WI38 (cell line): ENCODE measurements around the gene RNF17.

ENCODE experiments used
- H3K4me3 ChIP-seq: 2 replicates; pipeline ENCODE4 v1.5.1; 2011; ENCODE audit warnings: low read depth, mild to moderate bottlenecking, control low read depth, low read length
- CTCF ChIP-seq: IDR thresholded peaks from 2 replicates; pipeline ENCODE4 v1.5.1; 2012; ENCODE audit warnings: low read depth, mild to moderate bottlenecking, control low read depth, low read length

Gene RNF17

GRCh38 chr13:24897293-24897692, 133.3 kb downstream of the RNF17 start:
- no peak for TF ChIP-seq CTCF
- no peak overlapping the region for H3K4me3 ChIP-seq

- TF ChIP-seq CTCF, result no peak
- no peak overlapping the region for H3K4me3 ChIP-seq
These were observed 135.6 kb downstream of the RNF17 start for GRCh38 chr13:24899601-24900000.

- no peak overlapping the region for H3K4me3 ChIP-seq
- no peak for TF ChIP-seq CTCF
These were observed 136.5 kb downstream of the RNF17 start for GRCh38 chr13:24900507-24900906.

DNA sequence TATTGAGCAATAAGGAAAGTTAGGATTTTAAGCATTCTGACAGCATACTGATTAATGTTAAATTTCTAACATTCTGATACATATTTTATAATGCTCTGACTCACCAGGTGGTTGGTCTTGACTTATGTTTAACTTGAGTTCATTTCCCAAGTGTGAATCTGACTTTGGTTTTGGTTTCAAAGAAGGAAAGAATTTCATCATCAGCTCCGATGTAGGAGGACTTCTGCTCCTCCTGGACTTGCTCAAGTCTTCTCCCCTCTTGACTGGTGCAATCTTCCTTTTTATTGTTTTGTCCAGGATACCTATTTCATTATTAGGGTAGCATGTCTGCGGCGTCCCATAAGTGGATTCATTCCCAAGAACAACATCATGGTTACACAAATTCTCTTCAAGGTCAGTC, 141.3 kb downstream of the RNF17 start:
- H3K4me3 ChIP-seq, result no peak overlapping the region
- TF ChIP-seq CTCF, result no peak

DNA sequence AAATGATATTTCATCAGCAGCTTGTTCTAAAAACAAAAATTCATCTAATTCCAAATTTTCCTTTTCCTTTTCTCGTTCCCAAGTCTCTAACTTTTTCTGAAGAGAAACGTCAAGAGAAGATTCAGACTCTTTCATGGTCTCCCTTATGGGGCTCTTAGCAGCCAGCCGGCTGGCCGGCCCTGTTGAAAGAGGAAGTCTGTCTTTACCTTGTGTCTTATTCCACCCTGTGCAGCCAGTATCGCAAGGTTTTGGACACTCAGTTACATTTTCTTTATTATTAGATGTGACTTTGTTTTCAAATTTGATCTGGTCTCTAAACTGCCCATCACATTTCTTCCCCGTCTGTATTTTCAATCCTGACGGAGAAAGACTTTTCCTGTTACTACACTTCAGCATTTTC, 142.3 kb downstream of the RNF17 start:
- no peak overlapping the region for H3K4me3 ChIP-seq
- no peak for TF ChIP-seq CTCF

- no peak for TF ChIP-seq CTCF
- no peak overlapping the region for H3K4me3 ChIP-seq
These were observed 146.6 kb downstream of the RNF17 start for GRCh38 chr13:24910502-24911132.

GRCh38 chr13:24911133-24911908, 147.4 kb downstream of the RNF17 start:
- H3K4me3 ChIP-seq, result no peak overlapping the region
- TF ChIP-seq CTCF, result no peak
